DOHH2 (cell line): ENCODE results near the gene SCN4A.

ENCODE experiments used
- H3F3A ChIP-seq: fragments of 200-600 bp; sonication (generic), shearing (Covaris generic); 2 replicates; pipeline ENCODE4 v1.6.0; 2016; ENCODE audit warnings: antibody characterized with exemption, mild to moderate bottlenecking; ENCODE audit not compliant: control insufficient read depth, insufficient read depth
- H3K27ac ChIP-seq: fragments of 200-600 bp; sonication (generic); 2 replicates; pipeline ENCODE4 v1.5.1; 2014; ENCODE audit warnings: low read depth, mild to moderate bottlenecking, low read length, moderate library complexity
- H3K27me3 ChIP-seq: fragments of 200-600 bp; sonication (generic); 2 replicates; pipeline ENCODE4 v1.6.1; 2014; ENCODE audit warnings: mild to moderate bottlenecking, low read length, mixed read lengths; ENCODE audit not compliant: control insufficient read depth
- H3K36me3 ChIP-seq: fragments of 200-600 bp; sonication (generic); 2 replicates; pipeline ENCODE4 v1.6.1; 2014; ENCODE audit warnings: mild to moderate bottlenecking, low read length, moderate library complexity, mixed read lengths; ENCODE audit not compliant: control insufficient read depth
- H3K4me1 ChIP-seq: fragments of 200-600 bp; sonication (generic); 2 replicates; pipeline ENCODE4 v1.6.1; 2014; ENCODE audit warnings: mild to moderate bottlenecking, low read length, mixed read lengths; ENCODE audit not compliant: control insufficient read depth
- H3K4me2 ChIP-seq: fragments of 200-600 bp; sonication (generic); 2 replicates; pipeline ENCODE4 v1.6.0; 2014; ENCODE audit warnings: mild to moderate bottlenecking, low read length, moderate library complexity
- H3K4me3 ChIP-seq: fragments of 200-600 bp; sonication (generic); 2 replicates; pipeline ENCODE4 v1.5.1; 2014; ENCODE audit warnings: mild to moderate bottlenecking, low read length, mixed read lengths
- H3K79me2 ChIP-seq: fragments of 200-600 bp; sonication (generic); 2 replicates; pipeline ENCODE4 v1.6.1; 2014; ENCODE audit warnings: mild to moderate bottlenecking, low read length, mixed read lengths; ENCODE audit not compliant: control insufficient read depth
- H3K9me2 ChIP-seq: fragments of 200-600 bp; sonication (generic); replicated peaks from 2 replicates; pipeline ENCODE4 v1.6.1; 2014; ENCODE audit warnings: mild to moderate bottlenecking, low read length, mixed read lengths; ENCODE audit not compliant: control insufficient read depth
- H3K9me3 ChIP-seq: fragments of 200-600 bp; sonication (generic); 2 replicates; pipeline ENCODE4 v1.6.1; 2014; ENCODE audit warnings: antibody characterized with exemption, low read length, mixed read lengths; ENCODE audit not compliant: control insufficient read depth, insufficient read depth
- H4K20me1 ChIP-seq: fragments of 200-600 bp; sonication (generic); 2 replicates; pipeline ENCODE4 v1.6.0; 2014; ENCODE audit warnings: low read depth, mild to moderate bottlenecking, antibody characterized with exemption, low read length, moderate library complexity; ENCODE audit not compliant: control insufficient read depth, insufficient read depth
- CTCF ChIP-seq: fragments of 200-600 bp; sonication (generic); IDR thresholded peaks from one replicate; pipeline ENCODE4 v1.5.1; 2014; ENCODE audit warnings: antibody characterized with exemption, mild to moderate bottlenecking, low read depth, low read length; ENCODE audit not compliant: poor library complexity, severe bottlenecking
- EZH2phosphoT487 ChIP-seq: fragments of 200-600 bp; sonication (generic); IDR thresholded peaks from 2 replicates; pipeline ENCODE4 v1.6.1; 2017; ENCODE audit warnings: borderline replicate concordance, mild to moderate bottlenecking, antibody characterized with exemption, low read length, moderate library complexity, mixed read lengths

Gene SCN4A

GRCh38 chr17:63974594-63975192 is 2.0 kb upstream of the SCN4A start:
- Histone ChIP-seq H3K36me3 (no peaks in the 10 kb centered on the region), H3K4me2 (no peak overlapping the region), H3K27ac (no peak overlapping the region)

GRCh38 chr17:63973930-63974593 is 1.3 kb upstream of the SCN4A start:
- Histone ChIP-seq H3K4me2 (no peak overlapping the region), H4K20me1 (no peaks in the 10 kb centered on the region), H3K4me3 (no peak overlapping the region)

More at GRCh38 chr17:63974594-63975192, 2.0 kb upstream of the SCN4A start:
- Histone ChIP-seq H3K9me2 (no peaks in the 10 kb centered on the region), H4K20me1 (no peaks in the 10 kb centered on the region), H3F3A (no peaks in the 10 kb centered on the region), H3K27me3 (peaks cover 37% of the 10 kb centered on the region), H3K4me1 (no peaks in the 10 kb centered on the region), H3K4me3 (no peak overlapping the region), H3K79me2 (no peaks in the 10 kb centered on the region), H3K9me3 (no peaks in the 10 kb centered on the region)
- TF ChIP-seq EZH2phosphoT487 (no peak), CTCF (no peak)

GRCh38 chr17:63973247-63973646 is 529 bp upstream of the SCN4A start:
- H3K4me1 ChIP-seq: no peaks in the 10 kb centered on the region
- H3K4me2 ChIP-seq: no peak overlapping the region
- H3F3A ChIP-seq: no peaks in the 10 kb centered on the region
- H3K9me2 ChIP-seq: no peaks in the 10 kb centered on the region
- H3K79me2 ChIP-seq: no peaks in the 10 kb centered on the region
- peaks cover 39% of the 10 kb centered on the region for H3K27me3 ChIP-seq
- H3K4me3 ChIP-seq: no peak overlapping the region
- no peaks in the 10 kb centered on the region for H3K36me3 ChIP-seq
- no peaks in the 10 kb centered on the region for H4K20me1 ChIP-seq
- no peaks in the 10 kb centered on the region for H3K9me3 ChIP-seq
- TF ChIP-seq CTCF (no peak), EZH2phosphoT487 (no peak)
- H3K27ac ChIP-seq: no peak overlapping the region

More at GRCh38 chr17:63973930-63974593, 1.3 kb upstream of the SCN4A start:
- no peaks in the 10 kb centered on the region for H3K9me2 ChIP-seq
- no peak overlapping the region for H3K27ac ChIP-seq
- H3K79me2 ChIP-seq: no peaks in the 10 kb centered on the region
- no peaks in the 10 kb centered on the region for H3F3A ChIP-seq
- TF ChIP-seq EZH2phosphoT487 (no peak), CTCF (no peak)
- no peaks in the 10 kb centered on the region for H3K9me3 ChIP-seq
- H3K36me3 ChIP-seq: no peaks in the 10 kb centered on the region
- peaks cover 40% of the 10 kb centered on the region for H3K27me3 ChIP-seq
- H3K4me1 ChIP-seq: no peaks in the 10 kb centered on the region
